Measurements from ENCODE around the gene ERC1.
"Not testable (repeated sequence)": the region's sequence is repeated elsewhere in the genome, so short reads cannot be mapped to it uniquely, and the experiment has no call there.

The ERC1 gene

DNA sequence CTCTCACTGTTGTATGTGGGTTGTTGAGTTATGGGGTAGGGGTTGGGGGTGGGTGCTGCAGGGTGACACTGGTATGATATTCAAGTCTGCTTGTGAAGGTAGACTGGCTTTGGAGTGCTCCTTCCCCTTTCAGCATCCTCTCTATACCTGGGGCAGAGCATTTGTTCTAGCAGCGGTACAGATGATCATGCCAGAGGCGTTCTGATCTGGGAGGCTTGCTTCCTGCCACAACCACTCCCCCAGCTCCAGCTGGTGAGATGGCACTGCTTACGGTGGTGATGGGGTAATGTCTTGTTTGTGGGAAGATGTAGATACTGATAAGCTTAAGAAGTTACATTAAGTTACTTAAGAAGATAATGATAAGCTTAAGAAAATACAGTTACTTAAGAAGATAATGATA is 131.8 kb downstream of the ERC1 start:
- DNase-seq (ENCODE audit: low read depth, low spot score) = peak; percentile 4

GRCh38 chr12:1126091-1126490 is 135.1 kb downstream of the ERC1 start:
- DNase-seq (ENCODE audit: low read depth, low spot score) = no peak

DNA sequence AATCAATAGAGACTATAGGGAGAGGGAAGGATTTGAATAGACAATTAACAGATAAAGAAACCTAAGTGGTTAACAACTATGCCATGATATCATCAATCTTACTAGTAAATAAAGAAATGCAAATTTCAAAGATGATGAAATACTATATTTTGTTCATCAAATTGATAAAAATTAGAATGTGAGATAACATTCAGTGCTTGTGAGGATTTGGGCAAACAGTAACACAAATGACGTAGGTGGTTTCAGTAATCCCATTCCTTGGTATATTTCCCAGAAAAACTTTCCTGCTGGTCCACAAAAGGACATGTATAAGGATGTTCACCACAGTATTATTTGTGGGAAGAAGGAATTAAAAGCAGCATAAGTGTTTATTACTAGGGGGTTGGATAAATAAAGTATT is 136.0 kb downstream of the ERC1 start:
- no peak for DNase-seq (ENCODE audit: low read depth, low spot score)

DNA sequence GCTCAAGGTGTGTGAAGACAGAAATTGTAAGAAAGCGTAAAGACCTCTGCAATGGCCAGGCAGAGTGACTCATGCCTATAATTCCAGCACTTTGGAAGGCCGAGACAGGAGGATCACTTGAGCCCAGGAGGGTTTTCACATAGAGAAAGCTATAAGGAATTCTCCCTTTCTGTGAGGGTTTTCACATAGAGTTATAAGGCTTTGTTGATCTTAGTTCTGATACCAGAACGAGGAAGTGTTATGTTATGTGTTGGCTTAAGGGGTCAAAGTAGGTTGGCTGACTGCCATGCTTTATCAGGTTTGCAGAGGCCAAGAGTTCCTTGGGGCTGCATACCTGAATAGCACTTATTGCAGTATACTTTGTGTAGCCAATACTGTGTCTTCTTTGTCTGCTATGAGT is 139.1 kb downstream of the ERC1 start:
- no peak for DNase-seq (ENCODE audit: low read depth, low spot score)

GRCh38 chr12:1130571-1130970 is 139.5 kb downstream of the ERC1 start:
- DNase-seq (ENCODE audit: low read depth, low spot score) = no peak

GRCh38 chr12:1131811-1132224 is 140.8 kb downstream of the ERC1 start:
- DNase-seq (ENCODE audit: low read depth, low spot score) = no peak

DNA sequence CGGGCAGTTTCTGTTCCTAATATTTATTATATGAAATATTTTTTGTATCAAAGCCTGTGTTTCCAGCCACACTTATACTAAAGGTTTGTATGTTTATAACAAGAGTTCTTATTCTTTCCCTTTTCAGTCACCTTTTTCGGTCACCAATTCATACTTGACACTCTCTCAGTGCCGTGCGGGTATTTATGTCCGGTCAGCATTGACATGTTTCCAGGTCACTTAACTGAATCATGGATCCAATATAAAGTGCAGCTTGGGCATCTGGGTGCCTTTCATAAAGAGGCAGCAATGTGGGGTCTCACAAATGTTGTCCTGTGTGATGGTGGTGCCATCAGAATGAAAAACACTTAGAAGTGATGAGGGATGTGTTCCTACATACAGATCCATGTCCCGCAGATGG is 141.3 kb downstream of the ERC1 start:
- no peak for DNase-seq (ENCODE audit: low read depth, low spot score)

DNA sequence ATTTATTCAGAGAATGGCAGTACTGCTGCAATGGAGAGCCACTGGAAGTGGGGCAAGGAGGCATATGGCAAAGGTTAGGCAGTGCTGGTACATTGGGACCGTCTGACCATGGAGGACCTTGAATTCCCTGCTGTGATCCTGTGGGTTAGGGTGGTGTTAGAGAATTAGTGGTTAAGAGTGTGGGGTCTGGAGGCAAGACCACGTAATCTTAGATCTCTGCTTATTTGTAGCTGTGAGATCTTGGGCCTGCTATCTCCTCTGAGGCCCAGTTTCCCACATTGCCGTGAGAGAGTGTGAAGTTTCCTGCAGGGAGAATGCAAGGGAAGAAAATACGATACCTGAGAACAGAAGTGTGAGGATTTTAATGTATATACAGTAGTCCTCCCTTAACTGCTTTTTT is 147.7 kb downstream of the ERC1 start:
- no peak for DNase-seq (ENCODE audit: low read depth, low spot score)

- DNase-seq (ENCODE audit: low read depth, low spot score) = not testable (repeated sequence)
Observed at GRCh38 chr12:1146758-1147157, 155.7 kb downstream of the ERC1 start.

GRCh38 chr12:1147821-1148220 is 156.8 kb downstream of the ERC1 start:
- DNase-seq (ENCODE audit: low read depth, low spot score) = no peak

GRCh38 chr12:1157046-1157445 is 166.0 kb downstream of the ERC1 start:
- DNase-seq (ENCODE audit: low read depth, low spot score) = no peak

DNA sequence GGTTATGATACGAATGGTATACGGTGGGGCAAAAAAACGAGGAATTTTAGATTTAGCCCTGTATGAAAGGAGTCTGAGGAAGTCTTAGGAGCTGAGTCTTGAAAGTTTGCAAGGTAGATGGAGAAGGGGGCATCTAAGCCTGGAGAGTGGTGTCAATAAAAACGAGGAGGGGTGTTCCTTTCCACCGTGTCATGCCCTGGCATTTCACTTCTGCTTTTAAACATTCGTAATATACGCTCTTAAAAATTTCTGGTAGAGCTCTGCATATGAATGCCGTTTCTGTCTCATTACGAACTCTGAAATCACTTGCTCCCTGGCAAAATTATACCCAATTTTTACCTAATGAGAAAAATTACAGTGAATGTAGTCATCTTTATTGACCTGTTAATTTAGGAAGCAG is 170.2 kb downstream of the ERC1 start:
- DNase-seq (ENCODE audit: low read depth, low spot score) = no peak

DNA sequence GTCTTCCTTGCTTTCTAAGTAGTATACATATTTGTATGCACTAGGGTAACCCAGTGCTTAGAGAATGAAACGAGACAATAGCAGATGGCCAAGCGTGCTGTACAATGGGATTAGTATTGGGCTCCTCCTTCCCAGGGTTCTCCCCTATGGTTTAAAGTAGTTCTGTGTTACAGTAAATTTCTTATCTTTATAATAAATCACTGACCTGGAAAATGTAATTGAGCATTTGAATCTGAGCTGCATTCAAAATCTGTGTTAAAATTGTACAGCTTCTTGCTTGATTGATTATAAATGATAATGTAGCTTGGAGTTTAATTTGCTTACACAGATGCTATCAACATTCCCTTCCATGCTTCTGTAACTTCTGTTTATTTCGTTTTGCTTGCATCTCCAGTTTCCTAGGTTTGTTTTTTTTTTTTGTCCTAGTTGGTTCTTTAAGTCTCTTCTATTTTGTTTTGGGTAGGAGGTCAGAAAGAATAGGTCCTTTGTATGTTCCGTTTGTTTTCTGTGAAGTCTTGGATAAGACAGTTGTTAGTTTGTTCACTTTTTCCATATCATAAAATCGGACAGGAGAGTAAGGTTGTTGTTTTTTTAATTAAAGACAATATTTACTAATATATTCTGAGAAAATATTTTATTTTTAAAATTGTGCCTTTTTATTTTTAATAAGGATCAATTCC is 171.2 kb downstream of the ERC1 start:
- no peak for DNase-seq (ENCODE audit: low read depth, low spot score)

DNA sequence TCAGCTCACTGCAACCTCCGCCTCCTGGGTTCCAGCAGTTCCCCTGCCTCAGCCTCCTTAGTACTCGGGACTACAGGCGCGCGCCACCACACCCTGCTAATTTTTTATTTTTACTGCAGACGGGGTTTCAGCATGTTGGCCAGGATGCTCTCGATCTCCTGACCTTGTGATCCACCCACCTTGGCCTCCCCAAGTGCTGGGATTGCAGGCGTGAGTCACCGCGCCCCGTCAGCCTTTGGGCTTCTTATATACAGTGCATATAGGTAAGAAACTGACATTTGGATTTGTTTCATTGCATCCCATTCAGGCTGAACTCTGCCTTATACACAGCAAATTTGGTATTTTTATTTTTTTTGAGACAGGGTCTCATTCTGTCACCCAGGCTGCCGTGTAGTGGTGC is 176.8 kb downstream of the ERC1 start:
- DNase-seq (ENCODE audit: low read depth, low spot score) = no peak

DNA sequence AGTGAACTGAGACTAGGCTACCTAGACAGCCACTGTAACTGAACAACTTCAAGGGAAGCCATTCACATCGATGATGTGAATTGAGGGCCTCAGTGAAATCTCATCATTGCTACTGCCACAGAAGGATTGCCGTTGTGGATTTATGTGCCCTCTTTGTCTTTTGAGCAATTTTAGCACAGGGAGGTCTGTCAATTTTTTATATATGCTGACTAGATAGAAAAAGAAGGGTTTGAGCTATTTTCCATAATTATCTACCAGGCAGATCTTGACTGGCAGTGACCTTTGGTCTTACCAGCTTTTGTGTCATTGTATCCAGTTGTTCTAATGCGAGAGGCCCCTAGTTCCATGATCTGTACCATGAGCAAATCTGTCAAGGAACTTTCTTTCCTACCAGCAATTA is 179.4 kb downstream of the ERC1 start:
- DNase-seq (ENCODE audit: low read depth, low spot score) = no peak

DNA sequence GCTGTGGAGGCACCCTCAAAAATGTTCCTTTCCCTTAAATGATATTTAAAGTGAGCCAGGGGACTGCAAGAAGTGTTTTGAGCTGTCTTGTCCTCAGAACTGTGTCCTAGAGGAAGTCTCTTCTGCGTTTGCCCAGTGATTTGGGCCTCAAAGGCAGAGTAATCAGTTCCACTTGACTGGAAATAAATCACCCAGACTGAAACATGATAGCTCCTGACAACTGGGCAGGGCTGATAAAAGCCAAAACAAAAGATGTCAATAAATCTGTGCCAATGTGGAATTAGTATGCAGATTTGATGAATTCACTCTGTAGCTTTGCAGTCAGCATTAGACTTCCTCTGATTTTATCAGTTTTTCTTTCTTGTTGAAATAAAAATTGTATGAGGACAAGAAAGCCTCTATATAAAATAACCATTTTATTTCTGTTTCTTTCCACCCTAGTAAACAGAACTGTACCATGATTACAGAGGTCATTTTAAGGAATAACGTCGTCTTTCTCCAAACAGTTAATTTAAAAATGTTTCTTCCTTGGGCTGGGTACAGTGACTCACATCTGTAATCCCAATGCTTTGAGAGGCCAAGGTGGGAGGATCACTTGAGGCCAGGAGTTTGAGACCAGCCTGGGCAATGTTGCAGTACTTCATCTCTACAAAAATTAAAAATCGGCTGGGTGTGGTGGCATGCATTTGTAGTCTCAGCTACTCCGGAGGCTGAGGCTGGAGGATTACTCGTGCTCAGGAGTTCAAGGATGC is 180.8 kb downstream of the ERC1 start:
- no peak for DNase-seq (ENCODE audit: low read depth, low spot score)

- no peak for DNase-seq (ENCODE audit: low read depth, low spot score)
Observed at GRCh38 chr12:1173781-1174617, 183.0 kb downstream of the ERC1 start.

DNA sequence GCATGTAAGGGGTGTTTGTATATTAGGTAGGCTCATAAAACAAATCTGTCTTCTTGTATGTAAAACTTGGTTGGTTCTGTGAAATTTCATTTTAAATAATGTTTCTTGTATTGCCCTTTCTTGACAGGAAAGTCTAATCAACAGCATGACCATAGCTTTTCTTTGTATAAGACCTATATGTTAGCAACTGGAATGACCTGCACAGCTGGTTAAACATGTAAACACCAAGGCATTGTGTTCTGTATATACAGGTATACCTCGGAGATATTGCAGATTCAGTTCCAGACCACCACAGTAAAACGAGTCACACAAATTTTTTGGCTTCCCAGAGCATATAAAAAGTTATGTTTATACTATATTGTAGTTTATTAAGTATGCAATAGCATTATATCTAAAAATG is 183.6 kb downstream of the ERC1 start:
- DNase-seq (ENCODE audit: low read depth, low spot score) = no peak

- no peak for DNase-seq (ENCODE audit: low read depth, low spot score)
Observed at GRCh38 chr12:1176191-1176590, 185.2 kb downstream of the ERC1 start.

GRCh38 chr12:1179128-1179527 is 188.1 kb downstream of the ERC1 start:
- DNase-seq (ENCODE audit: low read depth, low spot score) = no peak

- DNase-seq (ENCODE audit: low read depth, low spot score) = no peak
Observed at GRCh38 chr12:1182069-1182468, 191.0 kb downstream of the ERC1 start.

GRCh38 chr12:1184402-1184801 is 193.4 kb downstream of the ERC1 start:
- no peak for DNase-seq (ENCODE audit: low read depth, low spot score)

All from activated CD4-positive, CD25-positive, alpha-beta regulatory T cell treated with anti-CD3 and anti-CD28 coated beads, Interleukin-2, amount 50 U/mL, for 16 hours (primary cell).